Measurements from ENCODE around the gene TCF12. TPM values are rescaled to one million over a fixed set of nuclear protein-coding genes. Genes with fewer than 3 reads are reported as not detected.

TCF12 gene
- total RNA-seq, 1 donor from 2014 or later = 112 TPM

GRCh38 chr15:57196865-57197264 is 278.4 kb downstream of the TCF12 start:
- no peak overlapping the region for H3K27ac ChIP-seq (ENCODE audit: low read depth, low read length)
- H3K9me3 ChIP-seq (ENCODE audit: insufficient read depth, low read depth, low read length) = no peaks in the 10 kb centered on the region
- H3K4me1 Mint-ChIP-seq (ENCODE audit: low read depth, unreplicated experiment) = peaks cover 7% of the 10 kb centered on the region
- H2AFZ ChIP-seq (ENCODE audit: low read depth, low read length) = no peak overlapping the region
- no peaks in the 10 kb centered on the region for H3K4me1 ChIP-seq (ENCODE audit: insufficient read depth, low read length)
- H3K4me3 ChIP-seq (ENCODE audit: insufficient read depth, low read depth, low read length) = no peak overlapping the region
- H3K79me2 ChIP-seq (ENCODE audit: insufficient read depth, low read length) = peaks cover 6% of the 10 kb centered on the region
- no peak overlapping the region for H3K9ac ChIP-seq (ENCODE audit: low read length)
- H3K27me3 ChIP-seq (ENCODE audit: insufficient read depth, low read length) = no peaks in the 10 kb centered on the region
- H3K4me2 ChIP-seq (ENCODE audit: low read length) = no peak overlapping the region
- H3K4me3 Mint-ChIP-seq (ENCODE audit: unreplicated experiment) = no peak overlapping the region
- DNase-seq (ENCODE audit: low read depth) (no peak), FAIRE-seq (no peak)
- TF ChIP-seq CTCF (IDR thresholded peaks at IDR 0.05; ENCODE audit: insufficient read depth, low read depth, low read length) = no peak
- TF ChIP-seq EZH2 (IDR thresholded peaks at IDR 0.05; ENCODE audit: insufficient read depth, low read length) = no peak
- H3K9me3 Mint-ChIP-seq (ENCODE audit: unreplicated experiment) = no peaks in the 10 kb centered on the region
- peaks cover 22% of the 10 kb centered on the region for H4K20me1 ChIP-seq (ENCODE audit: insufficient read depth, low read length)
- no peaks in the 10 kb centered on the region for H3K27me3 Mint-ChIP-seq (ENCODE audit: low read depth, unreplicated experiment)
- no peaks in the 10 kb centered on the region for H3K36me3 Mint-ChIP-seq (ENCODE audit: low read depth, unreplicated experiment)
- H3K27ac Mint-ChIP-seq (ENCODE audit: unreplicated experiment) = no peak overlapping the region
- H3K36me3 ChIP-seq (ENCODE audit: insufficient read depth, low read length) = peaks cover 11% of the 10 kb centered on the region

GRCh38 chr15:57198131-57198530 is 279.7 kb downstream of the TCF12 start:
- H3K4me2 ChIP-seq (ENCODE audit: low read length) = no peak overlapping the region
- no peaks in the 10 kb centered on the region for H3K4me1 ChIP-seq (ENCODE audit: insufficient read depth, low read length)
- no peak overlapping the region for H2AFZ ChIP-seq (ENCODE audit: low read depth, low read length)
- TF ChIP-seq CTCF (IDR thresholded peaks at IDR 0.05; ENCODE audit: insufficient read depth, low read depth, low read length) = no peak
- no peak for TF ChIP-seq EZH2 (IDR thresholded peaks at IDR 0.05; ENCODE audit: insufficient read depth, low read length)
- H3K27ac ChIP-seq (ENCODE audit: low read depth, low read length) = no peak overlapping the region
- H3K79me2 ChIP-seq (ENCODE audit: insufficient read depth, low read length) = peaks cover 6% of the 10 kb centered on the region
- peaks cover 11% of the 10 kb centered on the region for H3K36me3 ChIP-seq (ENCODE audit: insufficient read depth, low read length)
- Mint-ChIP-seq H3K27ac (ENCODE audit: unreplicated experiment) (no peak overlapping the region), H3K4me3 (ENCODE audit: unreplicated experiment) (no peak overlapping the region), H3K27me3 (ENCODE audit: low read depth, unreplicated experiment) (no peaks in the 10 kb centered on the region), H3K36me3 (ENCODE audit: low read depth, unreplicated experiment) (no peaks in the 10 kb centered on the region), H3K9me3 (ENCODE audit: unreplicated experiment) (no peaks in the 10 kb centered on the region), H3K4me1 (ENCODE audit: low read depth, unreplicated experiment) (peaks cover 7% of the 10 kb centered on the region)
- H3K9ac ChIP-seq (ENCODE audit: low read length) = no peak overlapping the region
- no peak overlapping the region for H3K4me3 ChIP-seq (ENCODE audit: insufficient read depth, low read depth, low read length)
- H3K27me3 ChIP-seq (ENCODE audit: insufficient read depth, low read length) = no peaks in the 10 kb centered on the region
- peaks cover 17% of the 10 kb centered on the region for H4K20me1 ChIP-seq (ENCODE audit: insufficient read depth, low read length)
- H3K9me3 ChIP-seq (ENCODE audit: insufficient read depth, low read depth, low read length) = no peaks in the 10 kb centered on the region
- no peak for DNase-seq (ENCODE audit: low read depth)
- FAIRE-seq = no peak

- H3K36me3 ChIP-seq (ENCODE audit: insufficient read depth, low read length) = peaks cover 7% of the 10 kb centered on the region
- H3K4me2 ChIP-seq (ENCODE audit: low read length) = peak overlapping the region; percentile 4
- no peaks in the 10 kb centered on the region for H3K9me3 ChIP-seq (ENCODE audit: insufficient read depth, low read depth, low read length)
- TF ChIP-seq EZH2 (IDR thresholded peaks at IDR 0.05; ENCODE audit: insufficient read depth, low read length) (no peak), CTCF (IDR thresholded peaks at IDR 0.05; ENCODE audit: insufficient read depth, low read depth, low read length) (no peak)
- no peak overlapping the region for H2AFZ ChIP-seq (ENCODE audit: low read depth, low read length)
- no peaks in the 10 kb centered on the region for H3K27me3 ChIP-seq (ENCODE audit: insufficient read depth, low read length)
- no peak overlapping the region for H3K9ac ChIP-seq (ENCODE audit: low read length)
- DNase-seq (ENCODE audit: low read depth) = peak; percentile 52
- Mint-ChIP-seq H3K27ac (ENCODE audit: unreplicated experiment) (no peak overlapping the region), H3K36me3 (ENCODE audit: low read depth, unreplicated experiment) (no peaks in the 10 kb centered on the region), H3K9me3 (ENCODE audit: unreplicated experiment) (no peaks in the 10 kb centered on the region), H3K4me1 (ENCODE audit: low read depth, unreplicated experiment) (peaks cover 7% of the 10 kb centered on the region), H3K27me3 (ENCODE audit: low read depth, unreplicated experiment) (no peaks in the 10 kb centered on the region), H3K4me3 (ENCODE audit: unreplicated experiment) (no peak overlapping the region)
- FAIRE-seq = no peak
- H3K4me3 ChIP-seq (ENCODE audit: insufficient read depth, low read depth, low read length) = no peak overlapping the region
- H3K79me2 ChIP-seq (ENCODE audit: insufficient read depth, low read length) = peaks cover 6% of the 10 kb centered on the region
- no peak overlapping the region for H3K27ac ChIP-seq (ENCODE audit: low read depth, low read length)
- no peaks in the 10 kb centered on the region for H3K4me1 ChIP-seq (ENCODE audit: insufficient read depth, low read length)
- H4K20me1 ChIP-seq (ENCODE audit: insufficient read depth, low read length) = peaks cover 21% of the 10 kb centered on the region
Measured at GRCh38 chr15:57198654-57199291, 280.3 kb downstream of the TCF12 start.
